Adrenal gland (tissue), 19 donors: ENCODE data around the gene TAF1A. TPM values are rescaled to one million over a fixed set of nuclear protein-coding genes. Genes with fewer than 3 reads are reported as not detected.

Experiments
- DNase-seq, 7 donors: peaks; one replicate each; pipeline ENCODE4 v3.0.0-alpha.2; 2019 to 2020
- H3K27ac ChIP-seq, 5 donors: fragments of 200-600 bp; sonication (generic) in 4 of 5; 1 replicate in 3 of 5; 2 replicates in 2 of 5; pipeline versions ENCODE4 v1.5.1 to v1.8.0; 2016 to 2020; ENCODE audit warnings: mild to moderate bottlenecking in 1 of 5
- H3K27me3 ChIP-seq: fragments of 200-600 bp; 2 replicates; pipeline ENCODE4 v1.8.0; 2021
- H3K36me3 ChIP-seq, 2 donors: fragments of 200-600 bp; replicated peaks in 1 of 2; 1 replicate in 1 of 2; 2 replicates in 1 of 2; pipeline versions ENCODE4 v1.5.1 to v1.8.0; 2018 to 2022
- H3K4me1 ChIP-seq, 2 donors: fragments of 200-600 bp; replicated peaks in 1 of 2; 1 replicate in 1 of 2; 2 replicates in 1 of 2; pipeline versions ENCODE4 v1.5.1 to v1.8.0; 2018 to 2021
- H3K4me3 ChIP-seq, 4 donors: fragments of 200-600 bp; sonication (generic) in 3 of 4; one replicate each; pipeline ENCODE4 v1.5.1; 2016 to 2018
- H3K9me3 ChIP-seq, 3 donors: fragments of 200-600 bp; sonication (generic) in 1 of 3; replicated peaks in 1 of 3; 1 replicate in 2 of 3; 2 replicates in 1 of 3; pipeline versions ENCODE4 v1.5.1 to v1.8.0; 2016 to 2021
- CTCF ChIP-seq, 6 experiments: fragments of 450-650 bp in 4 of 6; fragments of 200-600 bp in 2 of 6; sonication (generic) in 1 of 6; IDR thresholded peaks; 1 replicate in 5 of 6; 2 replicates in 1 of 6; pipeline versions ENCODE4 v1.5.1 to v1.8.0; 2016 to 2021; ENCODE audit warnings: antibody characterized with exemption in 6 of 6, mild to moderate bottlenecking in 2 of 6, moderate library complexity in 1 of 6
- POLR2A ChIP-seq, 2 donors: fragments of 450-650 bp; IDR thresholded peaks; one replicate each; pipeline ENCODE4 v1.6.1; 2017; ENCODE audit warnings: antibody characterized with exemption in 2 of 2, mild to moderate bottlenecking in 2 of 2, moderate library complexity in 1 of 2
- WGBS, 4 donors: extraction: QIAGEN DNeasy Blood & Tissue Kit in 2 of 4; methylation state at CpG; one replicate each; pipeline versions ENCODE4 v1.1.5 to v1.1.7; 2013 to 2017; 5-methylcytosine and 5-hydroxymethylcytosine counted together
- intact Hi-C, 2 donors: fragments of 100-400 bp; cut with DNase I; formaldehyde crosslinking; loops; one replicate each; pipeline versions ENCODE4 v1.14.1 to v1.15.0; 2022 to 2023
- long read RNA-seq, 10 donors: library from polyadenylated mRNA in 3 of 10; unstranded in 2 of 10; stranded (forward) in 1 of 10; transcript quantifications; one replicate each; pipeline ENCODE4 v2.0.0 and lab custom pipeline, GENCODE V29; 2021 to 2026
- polyA plus RNA-seq, 3 donors: library from polyadenylated mRNA; stranded (reverse); fragments of 200-250 nt in 2 of 3; fragments of 350-450 nt in 1 of 3; fragmentation: Illumina TruSeq in 1 of 3; extraction: RNeasy Lipid Tissue Mini Kit (QIAGEN cat#74804) in 1 of 3; gene quantifications; one replicate each; pipeline ENCODE4 v1.2.3, GENCODE V29; 2013 to 2014
- total RNA-seq, 9 donors: library from RNA; depleted of rRNA in 4 of 9; stranded (reverse); fragments of >200 nt in 4 of 9; fragments of 120-200 nt in 1 of 9; fragmentation: NEBNext Ultra II Directional in 1 of 9; extraction: Animal tissue kit (Norgen Biotek cat#: 25700) in 1 of 9; gene quantifications; one replicate each; pipeline versions ENCODE4 v1.1.0 to v1.2.4, GENCODE V29; 2013 to 2023
- donor health status: healthy with polysubstance abuse.
- donor health status: Bipolar disorder and iron deficiency.
- donor health status: DM: yes; HTN: yes; CAD: no.
- donor health status: DM: no; HTN: no; CAD: no.
- donor health status: DM: no; HTN: no; CAD: no.
- donor health status: DM: yes; HTN: yes; CAD: no.

The TAF1A gene
- 1 to 10 TPM; 1.6 to 9.6 (median 5.8) TPM for total RNA-seq
- 1 to 10 TPM; 1.4 to 6.6 (median 1.6) TPM for polyA plus RNA-seq
- long read RNA-seq, donor 1, partial matches to known transcripts: 0 of 2 reads
- long read RNA-seq, donor 1, other reads (novel, unspliced or antisense): 0 of 2 reads
- long read RNA-seq, donor 2, partial matches to known transcripts: 0 of 1 reads
- long read RNA-seq, donor 2, other reads (novel, unspliced or antisense): 0 of 1 reads
- long read RNA-seq, donor 3, partial matches to known transcripts: 0 of 1 reads
- long read RNA-seq, donor 3, other reads (novel, unspliced or antisense): 0 of 1 reads
- long read RNA-seq, donor 4, partial matches to known transcripts: 1 of 2 reads
- long read RNA-seq, donor 4, other reads (novel, unspliced or antisense): 1 of 2 reads
- long read RNA-seq, donor 5, partial matches to known transcripts: 0 of 1 reads
- long read RNA-seq, donor 5, other reads (novel, unspliced or antisense): 1 of 1 reads
- long read RNA-seq, donor 6, partial matches to known transcripts: 0 of 1 reads
- long read RNA-seq, donor 6, other reads (novel, unspliced or antisense): 0 of 1 reads
- long read RNA-seq, donor 7: 0 reads
- long read RNA-seq, donor 8, partial matches to known transcripts: 0 of 13 reads
- long read RNA-seq, donor 8, other reads (novel, unspliced or antisense): 13 of 13 reads
- long read RNA-seq, donor 9: 0 reads
- long read RNA-seq, donor 10, partial matches to known transcripts: 18 of 18 reads
- long read RNA-seq, donor 10, other reads (novel, unspliced or antisense): 0 of 18 reads

GRCh38 chr1:222589462-222590302, at the start of gene TAF1A:
TAF1A (minus strand) TSS chr1:222589933.
- DNase-seq: peak; percentile 83 to 94 (median 91)
- H3K4me1 ChIP-seq: peaks cover 7 to 23% of the 10 kb centered on the region in 2 donors
- peaks cover 0 to 12% of the 10 kb centered on the region in 2 donors for H3K36me3 ChIP-seq
- intact Hi-C loops: no loop called here
- no peaks in the 10 kb centered on the region for H3K27me3 ChIP-seq
- peak within 1 kb of the TSS; percentile 19 to 89 (median 75) for H3K27ac ChIP-seq
- H3K4me3 ChIP-seq: peak within 1 kb of the TSS in 3 of 4 donors; percentile 61 to 80 (median 62)
- H3K9me3 ChIP-seq: no peaks in the 10 kb centered on the region
- 0 to 1% (median 0%) methylated on average over 32 to 41 of the region's 41 CpGs for WGBS, 4 donors
- TF ChIP-seq CTCF (IDR thresholded peaks at IDR 0.05) (peak in 1 of 6 experiments; percentile 21), POLR2A (IDR thresholded peaks at IDR 0.05) (peak in 1 of 2 donors; percentile 46)

GRCh38 chr1:222634180-222635013, 44.7 kb upstream of the TAF1A start:
- intact Hi-C loops: loop anchor here (5.0 kb wide), 1 partner anchor 172 kb away; no protein-coding TSS in a partner anchor
- 37 to 44% (median 40%) methylated on average over 7 of the region's 7 CpGs for WGBS, 4 donors
- Histone ChIP-seq H3K4me3 (no peak overlapping the region), H3K36me3 (peaks cover 0 to 37% of the 10 kb centered on the region in 2 donors), H3K9me3 (no peaks in the 10 kb centered on the region), H3K27me3 (no peaks in the 10 kb centered on the region), H3K4me1 (no peaks in the 10 kb centered on the region), H3K27ac (no peak overlapping the region)
- TF ChIP-seq POLR2A (IDR thresholded peaks at IDR 0.05): no peak
- peak; percentile 84 to 91 (median 86) for TF ChIP-seq CTCF (IDR thresholded peaks at IDR 0.05)
- peak; percentile 56 to 89 (median 81) for DNase-seq

GRCh38 chr1:222632749-222633148, 43.0 kb upstream of the TAF1A start:
- 70 to 77% (median 71%) methylated on average over 2 of the region's 2 CpGs for WGBS, 4 donors
- intact Hi-C loops: loop anchor here (5.0 kb wide), 1 partner anchor 170 kb away; no protein-coding TSS in a partner anchor
- TF ChIP-seq POLR2A (IDR thresholded peaks at IDR 0.05) (no peak), CTCF (IDR thresholded peaks at IDR 0.05) (no peak)
- H3K4me1 ChIP-seq: no peaks in the 10 kb centered on the region
- no peak overlapping the region for H3K4me3 ChIP-seq
- no peak overlapping the region for H3K27ac ChIP-seq
- no peaks in the 10 kb centered on the region for H3K27me3 ChIP-seq
- H3K36me3 ChIP-seq: peaks cover 0 to 48% of the 10 kb centered on the region in 2 donors
- H3K9me3 ChIP-seq: no peaks in the 10 kb centered on the region
- no peak for DNase-seq
